GM20000 (cell line): ENCODE measurements around the gene SPAG6.
"Not testable (repeated sequence)": the region's sequence is repeated elsewhere in the genome, so short reads cannot be mapped to it uniquely, and the experiment has no call there.

ENCODE experiments used
- DNase-seq: peaks from one replicate; pipeline ENCODE4 v3.0.0; 2012; ENCODE audit warnings: low spot score
- TF ChIP-seq, protein P1 (sequence below): IDR thresholded peaks from 2 replicates; pipeline ENCODE4 v1.5.1; 2012; ENCODE audit warnings: mild to moderate bottlenecking, control low read depth; ENCODE audit errors: extremely low read depth, missing control alignments

The SPAG6 gene

DNA sequence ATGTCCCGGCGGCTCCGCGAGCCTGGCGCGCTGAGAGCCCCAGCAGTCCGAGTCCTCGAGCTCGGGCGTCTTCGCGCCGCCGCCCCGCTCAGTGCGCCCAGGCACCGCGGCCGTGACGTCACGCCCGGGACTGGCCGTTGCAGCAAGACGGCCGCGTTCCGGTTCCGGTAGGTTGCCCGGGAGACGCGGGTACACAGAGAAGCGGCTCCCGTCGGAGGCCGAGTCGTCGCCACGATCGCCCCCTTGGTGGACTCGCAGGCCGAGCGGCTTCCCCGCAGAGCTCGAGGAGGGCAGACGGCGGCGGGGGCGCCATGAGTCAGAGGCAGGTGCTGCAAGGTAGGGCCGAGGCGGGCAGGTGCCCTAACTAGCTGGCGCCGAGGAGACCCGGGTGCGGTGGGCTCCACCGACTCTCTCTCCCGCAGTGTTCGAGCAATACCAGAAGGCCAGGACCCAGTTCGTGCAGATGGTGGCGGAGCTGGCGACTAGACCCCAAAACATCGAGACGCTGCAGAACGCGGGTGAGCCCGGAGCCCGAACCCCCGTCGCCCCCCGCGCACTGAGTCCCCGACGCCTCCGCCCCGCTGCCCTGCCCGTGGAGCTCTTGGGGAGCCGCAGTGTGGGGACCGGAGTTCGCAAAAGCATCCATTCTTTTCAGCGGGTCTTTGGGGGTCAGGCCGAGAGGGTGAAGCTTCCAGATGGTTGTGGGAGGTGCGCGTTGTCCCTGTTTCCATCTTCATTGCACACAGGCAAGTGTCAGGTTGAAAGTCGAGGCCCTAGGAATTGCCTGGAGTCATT lies at the start of gene SPAG6:
TSS of gene SPAG6 (plus strand) at position 196 of the 795 bp plus-strand sequence. CDS start at position 312, 116 bp downstream.
- TF ChIP-seq, protein P1, sequence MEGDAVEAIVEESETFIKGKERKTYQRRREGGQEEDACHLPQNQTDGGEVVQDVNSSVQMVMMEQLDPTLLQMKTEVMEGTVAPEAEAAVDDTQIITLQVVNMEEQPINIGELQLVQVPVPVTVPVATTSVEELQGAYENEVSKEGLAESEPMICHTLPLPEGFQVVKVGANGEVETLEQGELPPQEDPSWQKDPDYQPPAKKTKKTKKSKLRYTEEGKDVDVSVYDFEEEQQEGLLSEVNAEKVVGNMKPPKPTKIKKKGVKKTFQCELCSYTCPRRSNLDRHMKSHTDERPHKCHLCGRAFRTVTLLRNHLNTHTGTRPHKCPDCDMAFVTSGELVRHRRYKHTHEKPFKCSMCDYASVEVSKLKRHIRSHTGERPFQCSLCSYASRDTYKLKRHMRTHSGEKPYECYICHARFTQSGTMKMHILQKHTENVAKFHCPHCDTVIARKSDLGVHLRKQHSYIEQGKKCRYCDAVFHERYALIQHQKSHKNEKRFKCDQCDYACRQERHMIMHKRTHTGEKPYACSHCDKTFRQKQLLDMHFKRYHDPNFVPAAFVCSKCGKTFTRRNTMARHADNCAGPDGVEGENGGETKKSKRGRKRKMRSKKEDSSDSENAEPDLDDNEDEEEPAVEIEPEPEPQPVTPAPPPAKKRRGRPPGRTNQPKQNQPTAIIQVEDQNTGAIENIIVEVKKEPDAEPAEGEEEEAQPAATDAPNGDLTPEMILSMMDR: no peak
- DNase-seq: peak; percentile 74

DNA sequence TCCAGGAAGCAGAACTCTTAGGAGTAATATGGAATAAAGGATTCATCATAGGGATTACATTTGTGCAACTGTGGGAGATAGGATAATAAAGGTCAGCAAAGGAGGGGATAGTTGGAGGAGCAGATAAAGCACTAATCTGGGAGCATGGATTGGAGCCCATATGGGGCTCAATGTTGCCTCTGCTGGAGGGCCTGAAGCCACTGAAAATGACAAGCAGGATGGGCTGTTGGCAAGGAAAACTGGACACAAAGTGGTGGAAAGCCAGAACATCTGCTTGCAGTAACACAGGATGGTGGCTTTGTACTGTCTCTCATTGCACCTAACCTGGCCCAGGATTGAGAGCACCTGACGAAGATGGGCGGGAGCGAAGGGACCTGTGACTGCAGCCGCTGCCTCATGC lies 44.1 kb upstream of the SPAG6 start:
- DNase-seq: no peak
- TF ChIP-seq, protein P1: no peak

- TF ChIP-seq, protein P1: no peak
- DNase-seq: no peak
These were observed 41.8 kb upstream of the SPAG6 start for GRCh38 chr10:22303461-22303860.

DNA sequence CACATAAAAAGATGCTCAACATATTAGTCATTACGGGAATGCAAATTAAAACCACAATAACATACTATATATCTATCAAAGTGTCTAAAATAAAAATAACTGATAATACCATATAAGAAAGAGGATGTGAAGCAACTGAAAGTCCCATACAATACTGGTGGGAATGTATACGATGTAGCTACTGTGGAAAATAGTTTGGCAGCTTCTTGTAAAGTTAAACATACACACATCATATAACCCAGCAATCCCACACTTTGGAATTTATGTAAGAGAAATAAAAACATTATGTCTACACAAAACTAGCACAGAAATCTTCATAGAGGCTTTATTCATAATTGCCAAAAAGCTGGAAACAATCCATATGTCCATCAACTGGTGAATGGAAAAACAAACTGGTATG lies 39.6 kb upstream of the SPAG6 start:
- DNase-seq: no peak
- TF ChIP-seq, protein P1: no peak

DNA sequence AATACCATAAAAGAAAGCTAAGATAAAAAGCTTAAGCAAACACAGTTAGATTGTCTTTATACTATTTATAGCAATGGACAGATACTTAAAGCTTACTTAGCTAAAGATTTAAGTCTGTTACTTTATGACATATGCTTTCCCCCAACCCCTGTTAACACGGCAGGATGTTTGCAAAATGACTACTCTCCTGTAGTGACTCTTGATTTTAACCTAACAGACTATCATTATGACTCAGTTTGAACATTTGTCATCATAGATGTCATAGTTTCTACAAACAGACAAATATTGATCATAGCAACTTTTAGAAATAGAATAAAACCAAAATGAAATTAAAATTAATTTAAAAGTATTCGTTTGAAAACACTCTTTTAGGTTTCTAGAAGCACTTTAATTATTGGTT lies 36.9 kb upstream of the SPAG6 start:
- TF ChIP-seq, protein P1: no peak
- peak; percentile 65 for DNase-seq

DNA sequence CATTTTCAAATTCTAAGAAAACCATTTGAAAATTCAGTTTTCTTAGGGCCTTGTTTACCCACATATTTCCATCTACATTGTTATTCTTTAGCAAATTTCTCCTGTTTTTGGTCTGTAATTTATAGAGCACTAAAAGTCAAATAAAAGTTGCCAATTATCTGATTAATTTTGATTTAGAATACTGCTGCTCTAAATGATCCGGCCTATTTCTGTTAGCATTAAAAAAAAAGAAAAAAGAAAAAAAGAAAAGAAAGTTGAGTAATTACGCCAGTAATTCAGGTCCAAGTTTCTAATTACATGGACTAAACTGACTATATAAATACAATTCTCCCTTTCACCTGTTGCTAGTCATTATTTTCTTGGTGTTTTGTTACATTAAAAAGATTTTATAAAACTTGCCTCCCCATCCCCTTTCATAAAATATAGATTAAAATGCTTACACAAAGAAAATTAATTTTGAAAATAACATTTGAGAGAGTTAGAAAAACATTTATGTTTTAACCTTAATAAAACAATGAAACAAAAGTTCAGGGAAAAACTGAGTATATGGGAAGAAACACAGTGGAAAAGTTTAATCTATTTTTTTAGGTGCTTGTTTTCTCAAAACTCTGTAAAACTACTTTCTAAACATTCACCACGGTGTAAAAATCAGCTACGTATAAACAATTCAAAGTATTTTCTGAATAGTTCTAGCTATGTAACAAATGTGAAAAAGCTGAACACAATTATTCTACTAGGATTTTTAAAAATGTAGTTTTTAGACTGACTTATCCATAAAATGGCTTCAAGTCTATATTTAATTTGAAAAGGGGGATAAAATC lies 35.9 kb upstream of the SPAG6 start:
- no peak for DNase-seq
- TF ChIP-seq, protein P1: no peak

- DNase-seq: not testable (repeated sequence)
These were observed 35.3 kb upstream of the SPAG6 start for GRCh38 chr10:22310012-22310411.
